Right ventricle myocardium inferior (tissue), 1 donor: ENCODE results near the gene RAB26. TPM values are rescaled to one million over a fixed set of nuclear protein-coding genes. Genes with fewer than 3 reads are reported as not detected.

Experiments used
- ATAC-seq: fragments of 200-7000 bp; cut with Tn5 transposase; one replicate; pipeline ENCODE4 v1.9.1; 2020; ENCODE audit warnings: mild to moderate bottlenecking, moderate library complexity
- DNase-seq: peaks from one replicate; pipeline ENCODE4 v3.0.0; 2021; ENCODE audit errors: missing footprints
- intact Hi-C: fragments of 100-400 bp; cut with DNase I; formaldehyde crosslinking; loops from one replicate; pipeline ENCODE4 v1.11.0; 2022
- total RNA-seq: library from RNA; stranded (reverse); fragmentation: NEBNext Ultra II Directional; extraction: Animal tissue kit (Norgen Biotek cat#: 25700); gene quantifications from one replicate; pipeline ENCODE4 v1.2.1, GENCODE V29; 2021
- donor health status: DM: no; HTN: yes; CAD: no; lungs with severe emphysema.

The RAB26 gene
- total RNA-seq, 1 donor from 2014 or later: 0.87 TPM

DNA sequence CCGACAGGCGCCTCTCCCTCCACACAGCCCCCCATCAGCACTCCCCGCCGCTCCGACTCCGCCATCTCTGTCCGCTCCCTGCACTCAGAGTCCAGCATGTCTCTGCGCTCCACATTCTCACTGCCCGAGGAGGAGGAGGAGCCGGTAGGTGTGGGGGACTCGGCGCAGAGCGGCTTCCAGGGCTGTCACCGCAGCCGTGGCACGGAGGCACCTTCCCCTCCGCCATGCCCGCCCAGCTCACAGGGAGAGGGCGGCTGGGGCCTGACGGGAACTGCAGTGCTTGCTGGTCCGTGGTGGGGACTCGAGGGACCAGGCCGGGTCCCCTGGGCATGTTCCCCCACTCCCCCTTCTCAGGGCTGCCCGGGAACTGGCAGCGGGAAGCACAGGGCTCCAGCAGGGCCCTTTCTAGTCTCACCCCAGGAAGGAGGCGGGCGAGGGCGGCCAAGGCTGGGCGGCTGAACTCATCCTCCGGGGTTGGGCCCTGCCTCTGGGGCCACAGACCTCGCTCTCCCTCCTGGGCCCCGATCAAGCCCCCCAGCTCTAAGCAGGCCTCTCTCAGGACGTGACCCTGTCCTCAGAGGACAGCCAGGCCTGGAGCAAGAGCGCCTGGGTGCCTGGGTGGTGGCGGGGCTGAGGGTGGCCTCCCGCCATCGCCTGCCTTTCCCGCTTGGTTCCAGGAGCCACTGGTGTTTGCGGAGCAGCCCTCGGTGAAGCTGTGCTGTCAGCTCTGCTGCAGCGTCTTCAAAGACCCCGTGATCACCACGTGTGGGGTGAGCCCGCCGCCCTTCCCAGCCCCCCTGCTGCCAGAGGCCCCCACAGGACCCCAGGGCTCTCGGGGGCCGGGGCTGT, 22.4 kb downstream of the RAB26 start:
- intact Hi-C loops: no loop called here
- no peak for DNase-seq
- ATAC-seq: no peak

DNA sequence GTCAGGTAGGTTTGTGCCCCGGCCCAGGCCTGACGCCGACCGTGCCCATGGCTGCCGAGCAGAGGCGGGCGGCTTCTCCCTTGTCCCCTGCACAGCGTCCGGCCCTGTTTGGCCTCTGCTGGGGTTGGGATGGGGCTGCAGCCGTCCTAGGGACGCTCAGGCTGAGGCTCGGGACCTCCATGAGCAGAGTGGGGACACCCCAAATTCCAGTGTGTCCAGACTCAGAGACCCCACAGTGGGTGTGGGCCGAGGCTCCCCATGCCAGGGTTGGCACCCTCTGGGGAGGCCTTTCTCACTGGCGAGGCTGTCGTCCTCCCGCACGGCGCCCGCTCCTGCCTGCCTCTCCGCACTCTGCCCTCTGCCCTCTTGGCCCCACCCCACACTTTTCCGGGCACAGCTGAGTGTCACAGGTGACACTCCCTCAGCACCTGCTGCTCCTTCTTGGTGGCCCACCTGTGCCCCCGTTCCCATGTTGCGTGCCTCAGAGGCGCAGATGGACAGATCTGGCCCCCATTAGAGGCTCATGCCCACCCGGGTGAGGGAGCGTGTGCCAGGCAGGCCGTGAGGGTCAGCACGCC, 23.3 kb downstream of the RAB26 start:
- intact Hi-C loops: no loop called here
- ATAC-seq (no peak), DNase-seq (no peak)

DNA sequence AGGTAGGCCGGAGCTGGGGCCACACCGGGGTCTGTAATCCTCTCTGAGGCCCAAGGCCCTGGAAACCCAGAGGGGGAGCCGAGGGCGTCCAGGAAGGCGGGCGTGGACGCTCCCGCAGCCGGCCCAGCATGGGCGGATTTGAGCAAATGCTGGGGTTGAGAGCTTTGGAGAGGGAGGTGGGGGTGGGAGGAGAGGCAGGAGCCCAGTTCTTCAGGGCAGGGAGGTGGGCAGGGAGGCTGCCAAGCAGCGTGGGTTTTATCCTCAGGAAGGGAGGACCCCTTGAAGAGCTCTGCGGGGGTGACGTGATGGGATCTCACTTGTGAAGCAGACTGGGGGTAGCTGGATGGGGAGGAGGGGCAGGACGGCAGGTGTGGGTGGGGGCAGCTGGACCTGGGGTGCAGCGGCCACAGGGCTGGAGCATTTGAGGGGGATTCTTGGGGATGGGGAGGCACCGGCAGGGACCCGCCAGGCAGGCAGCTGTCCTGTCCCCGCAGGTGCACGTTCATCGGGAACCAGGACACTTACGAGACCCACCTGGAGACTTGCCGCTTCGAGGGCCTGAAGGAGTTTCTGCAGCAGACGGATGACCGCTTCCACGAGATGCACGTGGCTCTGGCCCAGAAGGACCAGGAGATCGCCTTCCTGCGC, 24.4 kb downstream of the RAB26 start:
- DNase-seq (no peak), ATAC-seq (no peak)
- intact Hi-C loops: no loop called here

DNA sequence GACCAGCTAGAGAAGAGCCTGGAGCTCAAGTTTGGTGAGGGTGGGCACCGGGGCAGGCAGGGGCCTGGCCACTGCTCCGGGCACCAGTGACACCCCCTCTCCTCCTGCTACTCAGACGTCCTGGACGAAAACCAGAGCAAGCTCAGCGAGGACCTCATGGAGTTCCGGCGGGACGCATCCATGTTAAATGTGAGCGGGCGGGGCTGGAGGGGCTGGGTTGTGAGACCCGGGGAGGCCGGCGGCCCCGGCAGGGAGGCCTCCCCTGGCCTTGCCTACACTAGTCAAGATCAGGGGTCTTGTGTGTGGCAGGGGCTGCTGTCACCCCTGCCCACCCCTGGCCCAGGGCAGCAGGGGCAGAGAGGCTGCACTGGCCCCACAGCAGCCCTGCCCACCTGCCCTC, 24.9 kb downstream of the RAB26 start:
- no peak for DNase-seq
- ATAC-seq: no peak
- intact Hi-C loops: no loop called here

DNA sequence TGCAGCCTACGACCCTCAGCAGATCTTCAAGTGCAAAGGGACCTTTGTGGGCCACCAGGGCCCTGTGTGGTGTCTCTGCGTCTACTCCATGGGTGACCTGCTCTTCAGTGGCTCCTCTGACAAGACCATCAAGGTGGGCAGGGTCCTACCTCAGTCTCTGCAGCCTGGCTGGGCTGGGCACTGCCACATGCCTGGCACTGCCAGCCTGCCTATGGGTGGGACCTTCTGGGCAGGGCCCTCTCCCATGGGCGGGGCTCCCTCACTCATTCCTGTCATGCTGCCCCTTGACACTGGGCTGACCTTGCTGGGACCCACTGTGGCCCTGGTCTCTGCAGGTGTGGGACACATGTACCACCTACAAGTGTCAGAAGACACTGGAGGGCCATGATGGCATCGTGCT, 25.5 kb downstream of the RAB26 start:
- intact Hi-C loops: no loop called here
- DNase-seq (no peak), ATAC-seq (no peak)

DNA sequence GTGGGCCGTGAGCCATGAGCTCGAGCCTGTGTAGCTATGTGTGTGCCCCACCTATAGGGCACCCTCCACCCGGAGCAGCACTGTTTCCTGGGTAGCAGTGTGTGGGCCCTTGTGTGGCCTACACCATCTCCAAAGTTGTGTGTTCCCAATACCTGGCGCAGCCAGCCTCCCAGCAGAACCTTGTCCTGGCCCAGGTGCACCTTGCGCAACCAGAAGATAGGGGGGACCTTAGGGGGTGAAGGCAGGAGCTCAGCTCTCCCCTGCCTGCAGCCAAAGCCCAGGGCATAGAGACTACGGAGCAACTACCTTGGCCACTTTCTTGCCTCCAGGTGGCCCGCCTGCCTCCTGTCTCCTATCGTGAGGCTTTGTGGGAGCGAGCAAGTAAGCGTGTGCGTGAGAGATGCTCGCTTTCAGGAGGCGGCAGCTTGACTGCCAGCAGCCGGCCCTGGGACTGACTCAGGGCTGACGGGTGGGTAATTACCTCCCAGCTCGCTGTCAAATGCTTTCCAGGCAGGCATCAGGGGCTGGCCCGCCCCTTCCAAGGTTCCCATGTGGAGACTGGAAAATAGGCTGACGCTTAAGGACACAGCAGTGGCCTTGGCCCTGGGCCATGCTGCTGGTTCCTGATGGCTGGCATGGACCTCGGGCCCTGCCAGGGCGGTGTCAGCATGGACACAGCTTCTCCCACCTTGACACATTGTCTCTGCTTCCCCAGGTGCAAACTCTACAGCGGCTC, 26.1 kb downstream of the RAB26 start:
- no peak for ATAC-seq
- intact Hi-C loops: no loop called here

DNA sequence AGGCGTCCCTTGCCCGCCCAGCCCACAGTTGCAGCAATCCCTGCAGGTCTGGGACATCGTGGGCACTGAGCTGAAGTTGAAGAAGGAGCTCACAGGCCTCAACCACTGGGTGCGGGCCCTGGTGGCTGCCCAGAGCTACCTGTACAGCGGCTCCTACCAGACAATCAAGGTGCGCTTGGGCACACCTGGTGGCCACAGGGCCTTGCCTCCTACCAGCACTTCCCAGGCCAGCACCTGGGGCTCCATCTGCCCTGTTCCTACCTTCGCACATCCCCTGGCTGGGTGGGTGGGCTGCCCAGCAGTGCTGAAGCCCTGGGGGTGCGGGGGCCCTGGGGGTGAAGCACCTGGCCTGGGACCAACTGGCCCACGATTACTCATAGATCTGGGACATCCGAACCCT, 27.0 kb downstream of the RAB26 start:
- intact Hi-C loops: no loop called here
- ATAC-seq: no peak

More for the DNA sequence above, 26.1 kb downstream of the RAB26 start:
- no peak for DNase-seq

DNA sequence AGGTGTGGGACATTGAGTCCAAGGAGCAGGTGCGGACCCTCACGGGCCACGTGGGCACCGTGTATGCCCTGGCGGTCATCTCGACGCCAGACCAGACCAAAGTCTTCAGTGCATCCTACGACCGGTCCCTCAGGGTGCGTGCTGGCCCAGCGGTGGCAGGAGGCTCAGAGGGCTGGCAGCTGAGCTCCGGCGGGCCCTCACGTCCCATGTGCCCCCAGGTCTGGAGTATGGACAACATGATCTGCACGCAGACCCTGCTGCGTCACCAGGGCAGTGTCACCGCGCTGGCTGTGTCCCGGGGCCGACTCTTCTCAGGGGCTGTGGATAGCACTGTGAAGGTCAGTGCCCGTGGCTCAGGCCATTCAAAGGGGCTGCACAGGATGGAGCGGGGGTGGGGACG, 27.6 kb downstream of the RAB26 start:
- ATAC-seq (no peak), DNase-seq (no peak)
- intact Hi-C loops: no loop called here

More for the DNA sequence above, 27.0 kb downstream of the RAB26 start:
- DNase-seq: no peak

DNA sequence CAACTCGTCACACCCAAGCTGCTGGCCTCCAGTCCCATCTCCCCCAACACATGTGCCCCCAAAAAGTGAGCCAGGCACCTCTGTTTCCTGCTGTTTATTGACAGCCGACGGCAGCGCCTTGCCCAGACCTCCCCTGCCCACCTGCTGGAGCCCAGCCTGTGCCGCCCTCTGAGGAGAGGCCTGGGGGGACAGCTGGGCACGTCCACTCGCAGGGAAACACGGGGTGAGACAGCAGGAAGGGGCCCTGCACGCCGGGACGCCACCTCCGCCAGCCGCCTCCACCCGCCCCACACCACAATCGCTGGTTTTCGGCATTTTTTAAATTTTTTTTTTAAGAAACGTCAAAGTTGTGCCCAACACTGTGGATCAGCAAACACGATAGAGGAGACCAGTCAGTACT, 28.7 kb downstream of the RAB26 start:
- no peak for DNase-seq
- intact Hi-C loops: no loop called here
- no peak for ATAC-seq

DNA sequence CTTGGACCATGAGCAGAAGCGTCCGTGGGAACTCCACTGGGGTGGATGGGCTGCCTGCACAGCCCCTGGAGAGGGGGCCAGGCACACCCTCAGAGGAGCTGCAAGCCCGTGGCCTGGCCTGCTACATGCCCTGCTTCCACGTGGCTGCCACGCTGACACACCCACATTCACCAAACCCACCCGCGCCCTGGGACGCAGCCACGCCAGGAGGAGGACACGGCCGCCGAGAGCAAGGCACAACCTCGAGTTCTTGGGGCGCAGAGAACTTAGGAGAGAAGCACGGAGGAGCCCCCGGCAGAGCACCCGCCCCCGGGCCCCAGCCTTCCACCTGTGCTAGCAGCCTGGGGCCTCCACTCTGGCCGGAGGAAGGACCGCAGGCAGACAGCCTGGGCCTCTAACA, 29.1 kb downstream of the RAB26 start:
- ATAC-seq (no peak), DNase-seq (no peak)
- intact Hi-C loops: no loop called here

DNA sequence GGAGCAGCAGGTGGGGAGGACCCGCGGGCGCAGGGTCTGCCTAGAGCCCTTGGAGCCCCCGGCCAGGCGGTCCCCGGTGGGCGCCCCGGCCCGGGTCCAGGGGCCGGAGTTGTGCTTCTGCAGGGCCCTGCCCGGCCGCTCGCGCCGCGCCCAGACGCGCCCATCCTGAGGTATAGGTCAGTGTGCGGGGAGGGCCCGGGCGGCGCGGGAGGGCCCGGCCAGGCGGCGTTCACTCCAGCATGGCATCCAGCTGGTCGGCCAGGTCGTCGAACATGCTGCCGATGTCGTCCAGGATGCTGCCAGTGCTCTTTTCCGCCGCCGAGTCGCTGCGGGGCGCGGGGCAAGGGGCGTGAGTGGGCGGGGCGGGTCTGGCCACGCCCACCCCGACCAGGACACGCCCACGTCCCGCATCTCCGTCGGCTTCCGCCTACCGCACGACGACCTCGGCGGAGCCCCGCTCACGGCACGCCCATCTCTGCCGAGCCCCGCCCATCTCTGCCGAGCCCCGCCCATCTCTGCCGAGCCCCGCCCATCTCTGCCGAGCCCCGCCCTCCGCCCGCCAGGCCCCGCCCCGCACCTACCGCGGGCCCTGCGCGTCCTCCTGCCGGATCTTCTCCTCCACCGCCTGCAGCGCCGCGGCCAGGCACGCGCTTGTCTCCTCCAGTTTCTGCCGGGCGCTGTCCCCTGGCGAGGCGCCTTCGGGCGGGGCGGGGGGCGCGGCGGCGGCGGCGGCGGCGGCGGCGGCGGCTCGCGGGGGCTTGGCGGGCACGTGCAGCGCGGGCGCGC, 30.1 kb downstream of the RAB26 start:
- DNase-seq (no peak), ATAC-seq (peak; percentile 11)
- intact Hi-C loops: no loop called here

DNA sequence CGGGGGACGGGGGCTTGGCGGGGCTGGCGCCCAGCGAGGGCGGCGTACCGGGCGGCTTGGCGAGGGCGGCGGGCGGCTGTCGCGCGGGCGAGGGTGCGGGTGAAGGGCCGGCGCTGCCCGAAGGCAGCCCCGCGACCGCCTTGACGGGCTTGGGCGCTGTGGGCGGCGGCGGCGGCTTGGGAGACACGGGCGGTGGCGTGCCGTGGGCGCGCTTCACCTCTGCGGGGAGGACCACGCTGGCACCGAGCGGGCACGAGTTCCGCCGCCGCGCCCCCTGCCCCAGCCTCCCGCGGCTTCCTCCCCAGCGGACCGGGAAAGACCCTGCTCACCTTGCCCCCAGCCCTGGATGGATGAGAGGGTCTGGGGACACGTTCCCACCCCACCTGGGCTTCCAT, 30.7 kb downstream of the RAB26 start:
- intact Hi-C loops: no loop called here
- DNase-seq (no peak), ATAC-seq (no peak)

DNA sequence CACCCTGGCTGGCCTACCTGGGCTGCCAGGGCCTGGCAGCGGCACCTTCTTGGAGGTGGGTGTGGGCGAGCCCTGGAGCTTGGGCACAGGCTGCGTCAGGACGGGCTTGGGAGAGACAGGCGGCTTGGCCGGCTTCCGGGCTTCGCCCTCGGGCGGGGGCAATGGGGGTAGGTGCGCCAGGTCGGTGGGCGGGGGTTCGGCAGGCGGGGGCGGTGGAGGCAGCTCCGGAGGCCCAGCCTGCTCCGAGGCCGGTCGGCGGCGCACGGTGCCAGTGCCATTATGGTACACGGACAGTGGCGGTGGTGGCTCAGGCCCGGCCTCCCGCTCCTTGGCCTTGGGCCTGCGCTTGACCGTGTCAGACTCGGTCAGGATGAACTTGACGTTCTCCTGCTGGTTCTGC, 31.2 kb downstream of the RAB26 start:
- intact Hi-C loops: no loop called here
- DNase-seq: no peak
- ATAC-seq: no peak

DNA sequence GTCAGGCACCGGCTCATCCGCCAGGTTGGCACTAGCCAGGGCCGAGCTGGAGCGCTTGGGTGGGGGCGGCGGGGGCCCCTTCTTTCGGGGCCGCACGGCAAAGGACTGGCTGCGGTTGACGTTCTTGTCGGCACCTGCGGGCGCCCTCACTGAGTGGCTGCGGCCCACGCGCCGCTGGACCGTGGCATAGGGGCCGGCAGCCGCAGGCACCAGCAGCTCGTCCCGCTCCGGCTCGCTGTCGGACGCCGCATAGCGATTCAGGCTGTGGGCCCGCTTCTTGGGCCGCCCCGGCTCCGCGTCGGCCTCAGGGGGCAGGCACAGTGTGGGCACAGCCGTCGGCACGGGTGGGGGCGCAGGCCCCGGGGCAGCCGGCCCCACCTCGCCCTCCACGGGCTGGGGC, 32.0 kb downstream of the RAB26 start:
- DNase-seq (no peak), ATAC-seq (no peak)
- intact Hi-C loops: no loop called here

DNA sequence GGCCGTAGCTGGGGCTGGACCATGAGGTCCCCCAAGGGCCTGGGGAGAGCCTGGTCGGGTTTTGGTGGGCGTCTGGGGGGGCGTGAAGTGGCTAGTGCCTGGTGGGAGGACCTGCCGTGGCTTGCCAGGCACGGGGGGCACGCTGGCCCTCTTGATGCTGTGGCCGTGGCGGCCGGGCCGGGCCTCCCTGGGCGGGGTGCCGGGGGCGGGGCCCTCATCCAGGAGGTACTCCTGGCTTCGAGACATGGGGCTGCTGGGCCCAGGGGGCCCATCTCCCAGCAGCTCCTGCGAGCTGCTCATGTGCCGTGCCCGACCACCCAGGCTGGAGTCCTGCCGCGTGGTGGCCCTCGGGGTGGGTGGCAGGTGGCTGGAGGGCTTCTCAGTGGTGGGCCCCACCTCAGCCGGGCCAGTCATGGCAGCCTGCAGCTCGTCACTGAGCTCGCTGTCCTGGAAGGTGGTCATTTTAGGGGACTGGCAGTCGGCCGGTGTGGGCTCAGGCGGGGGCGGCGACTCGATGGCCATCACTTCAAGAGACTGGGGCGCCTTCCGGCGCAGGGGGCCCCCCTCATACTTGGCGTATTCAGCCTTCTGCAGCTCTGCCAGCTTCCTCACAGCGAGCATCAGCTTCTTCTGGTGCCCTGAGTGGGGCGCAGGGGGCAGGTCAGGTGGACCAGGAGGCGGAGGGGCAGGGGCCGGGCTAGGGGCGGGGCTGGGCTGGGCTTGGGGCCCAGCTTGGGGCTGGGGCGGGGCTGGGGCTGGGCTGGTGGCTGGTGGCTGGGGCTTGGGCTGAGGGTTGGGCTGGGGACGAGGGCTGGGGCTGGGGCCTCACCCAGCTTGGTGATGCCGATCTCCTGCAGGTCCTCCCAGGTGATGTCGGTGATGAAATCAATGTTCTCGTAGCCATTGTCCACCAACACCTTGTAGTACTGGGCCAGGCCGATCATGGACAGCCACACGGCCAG, 32.8 kb downstream of the RAB26 start:
- DNase-seq (no peak), ATAC-seq (no peak)
- intact Hi-C loops: no loop called here

DNA sequence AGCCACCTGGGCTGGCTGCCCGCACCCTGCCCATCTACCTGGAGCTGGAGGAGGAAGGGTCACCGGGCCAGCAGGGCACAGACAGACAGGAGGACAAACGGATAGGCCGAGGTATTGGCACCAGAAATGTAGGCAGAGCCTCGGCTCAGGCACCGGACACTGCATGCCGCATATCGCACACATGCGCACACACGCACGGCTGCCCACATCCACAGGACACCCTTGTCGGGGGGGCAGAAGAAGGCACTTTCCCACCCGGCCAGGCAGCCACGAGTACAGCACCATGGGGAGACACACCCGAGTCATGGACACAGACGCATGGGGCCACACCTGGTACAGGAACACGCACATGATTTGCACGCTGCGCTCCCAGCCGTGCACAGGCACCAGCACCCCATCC, 33.5 kb downstream of the RAB26 start:
- DNase-seq: no peak
- no peak for ATAC-seq
- intact Hi-C loops: no loop called here

DNA sequence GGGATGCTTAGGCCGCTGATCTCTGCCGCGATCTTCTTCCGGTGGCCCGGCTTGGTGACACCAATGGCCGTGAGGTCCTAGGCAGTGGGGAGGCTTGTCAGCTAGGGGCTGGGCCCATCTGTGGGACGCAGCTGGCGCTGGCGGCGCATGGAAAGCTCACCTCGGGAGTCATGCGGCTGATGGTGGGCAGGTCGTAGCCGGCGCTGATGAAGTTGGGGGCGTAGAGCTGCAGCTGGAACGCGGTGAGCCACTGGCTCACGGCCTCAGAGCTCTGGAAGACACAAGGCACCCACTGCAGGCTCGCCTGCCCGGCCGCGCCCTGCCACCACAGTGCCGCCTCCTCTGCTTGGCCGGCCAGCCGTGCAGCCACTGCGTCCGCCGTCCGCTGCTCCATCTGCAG, 35.2 kb downstream of the RAB26 start:
- intact Hi-C loops: no loop called here
- no peak for ATAC-seq

DNA sequence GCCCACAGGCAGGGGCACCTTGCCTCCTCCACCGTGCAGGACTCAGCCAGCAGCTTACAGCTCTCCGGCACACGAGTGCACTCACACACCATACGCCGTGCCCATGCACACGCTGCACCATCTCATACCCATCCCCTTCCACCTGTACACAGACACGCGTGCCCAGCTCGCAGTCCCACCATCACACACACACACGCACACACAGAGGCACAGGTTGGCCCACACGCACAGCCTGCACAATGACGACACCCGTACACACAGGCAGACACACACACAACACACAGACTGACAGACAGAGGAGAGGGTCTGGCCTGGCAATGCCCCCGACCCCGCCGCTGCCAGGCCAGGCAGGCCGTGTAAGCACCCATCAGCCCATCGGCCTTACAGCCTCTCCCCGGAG, 35.9 kb downstream of the RAB26 start:
- ATAC-seq (no peak), DNase-seq (no peak)
- intact Hi-C loops: no loop called here

More for the DNA sequence above, 35.2 kb downstream of the RAB26 start:
- no peak for DNase-seq
